SK-N-MC (cell line): ENCODE results near the gene EPB41L3.

Source experiments
- EZH2 ChIP-seq: fragments of 200-600 bp; sonication (generic); IDR thresholded peaks from one replicate; pipeline ENCODE4 v1.6.1; 2017; ENCODE audit warnings: antibody characterized with exemption
- POLR2AphosphoS5 ChIP-seq: IDR thresholded peaks from 2 replicates; pipeline ENCODE4 v1.6.1; 2012; ENCODE audit warnings: mild to moderate bottlenecking, low read depth, low read length, borderline replicate concordance

DNA sequence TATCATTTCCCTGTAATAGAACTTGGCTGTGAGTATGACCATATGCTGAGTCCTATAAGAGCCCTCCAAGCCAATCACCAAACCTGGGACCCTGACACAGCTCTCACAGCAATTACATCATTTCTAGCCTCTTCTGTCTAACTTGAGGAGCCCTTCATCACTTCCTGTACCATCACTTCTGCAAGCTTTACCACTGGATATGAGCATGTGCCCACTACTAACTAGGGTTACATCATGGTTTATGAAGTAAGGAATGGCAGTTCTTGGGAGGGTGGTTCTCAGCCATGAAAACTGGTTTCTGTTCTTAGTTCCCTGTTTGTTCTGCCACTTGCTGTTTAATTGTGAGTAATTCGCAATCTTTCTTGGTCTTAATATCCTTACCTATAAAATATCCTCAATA is 31.0 kb upstream of the EPB41L3 start:
- TF ChIP-seq EZH2 (no peak), POLR2AphosphoS5 (no peak)
